ENCODE results near the gene ACOT11.

DNA sequence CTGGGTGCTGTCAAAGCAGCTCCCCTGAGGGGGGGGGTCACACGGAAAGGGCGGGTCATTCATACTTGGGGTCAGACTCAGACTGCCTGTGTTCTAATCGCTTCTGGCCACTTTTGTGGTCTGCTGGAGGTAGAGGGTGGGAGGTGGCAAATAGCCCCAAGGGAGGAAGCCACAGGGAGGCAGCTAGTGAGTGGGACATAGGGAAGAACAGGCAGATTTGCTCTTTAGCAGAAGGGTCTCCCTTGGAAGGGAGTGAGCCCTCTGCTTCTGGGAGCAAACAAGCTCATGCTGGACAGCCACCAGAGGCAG lies 24.5 kb downstream of the ACOT11 start:
- TF ChIP-seq, protein P1, sequence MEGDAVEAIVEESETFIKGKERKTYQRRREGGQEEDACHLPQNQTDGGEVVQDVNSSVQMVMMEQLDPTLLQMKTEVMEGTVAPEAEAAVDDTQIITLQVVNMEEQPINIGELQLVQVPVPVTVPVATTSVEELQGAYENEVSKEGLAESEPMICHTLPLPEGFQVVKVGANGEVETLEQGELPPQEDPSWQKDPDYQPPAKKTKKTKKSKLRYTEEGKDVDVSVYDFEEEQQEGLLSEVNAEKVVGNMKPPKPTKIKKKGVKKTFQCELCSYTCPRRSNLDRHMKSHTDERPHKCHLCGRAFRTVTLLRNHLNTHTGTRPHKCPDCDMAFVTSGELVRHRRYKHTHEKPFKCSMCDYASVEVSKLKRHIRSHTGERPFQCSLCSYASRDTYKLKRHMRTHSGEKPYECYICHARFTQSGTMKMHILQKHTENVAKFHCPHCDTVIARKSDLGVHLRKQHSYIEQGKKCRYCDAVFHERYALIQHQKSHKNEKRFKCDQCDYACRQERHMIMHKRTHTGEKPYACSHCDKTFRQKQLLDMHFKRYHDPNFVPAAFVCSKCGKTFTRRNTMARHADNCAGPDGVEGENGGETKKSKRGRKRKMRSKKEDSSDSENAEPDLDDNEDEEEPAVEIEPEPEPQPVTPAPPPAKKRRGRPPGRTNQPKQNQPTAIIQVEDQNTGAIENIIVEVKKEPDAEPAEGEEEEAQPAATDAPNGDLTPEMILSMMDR (IDR thresholded peaks at IDR 0.05) = no peak
- no peak for TF ChIP-seq POLR2A (IDR thresholded peaks at IDR 0.05)
- no peak for TF ChIP-seq EP300 (IDR thresholded peaks at IDR 0.05)

All from ovary (tissue), 3 donors.